Measurements from ENCODE around the gene MCEMP1. TPM values are rescaled to one million over a fixed set of nuclear protein-coding genes. Genes with fewer than 3 reads are reported as not detected.
"Not testable (repeated sequence)": the region's sequence is repeated elsewhere in the genome, so short reads cannot be mapped to it uniquely, and the experiment has no call there.

The MCEMP1 gene
- total RNA-seq, 3 donors from 2014 or later = not detected

DNA sequence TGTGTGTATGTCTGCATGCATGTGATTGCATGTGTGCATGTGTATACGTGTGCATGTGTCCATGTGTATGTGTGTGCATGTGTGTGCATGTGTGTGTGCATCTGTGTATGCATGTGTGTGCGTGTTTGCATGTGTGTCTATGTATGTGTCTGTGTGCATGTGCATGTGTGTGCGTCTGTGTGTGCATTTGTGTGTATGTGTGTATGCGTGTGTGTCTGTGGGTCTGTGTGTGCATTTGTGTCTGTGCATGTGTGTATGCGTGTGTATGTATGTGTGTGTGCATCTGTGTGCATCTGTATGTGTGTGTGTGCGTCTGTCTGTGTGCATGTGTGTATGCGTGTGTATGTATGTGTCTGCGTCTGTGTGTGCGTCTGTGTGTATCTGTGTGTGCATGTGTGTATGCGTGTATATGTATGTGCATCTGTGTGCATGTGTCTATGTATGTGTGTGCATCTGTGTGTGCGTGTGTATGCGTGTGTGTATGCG is 37.0 kb upstream of the MCEMP1 start:
- Mint-ChIP-seq H3K27me3 (ENCODE audit: low read depth) (no peaks in the 10 kb centered on the region), H3K4me1 (ENCODE audit: low read depth) (peaks cover 32% of the 10 kb centered on the region)
- ATAC-seq = no peak

DNA sequence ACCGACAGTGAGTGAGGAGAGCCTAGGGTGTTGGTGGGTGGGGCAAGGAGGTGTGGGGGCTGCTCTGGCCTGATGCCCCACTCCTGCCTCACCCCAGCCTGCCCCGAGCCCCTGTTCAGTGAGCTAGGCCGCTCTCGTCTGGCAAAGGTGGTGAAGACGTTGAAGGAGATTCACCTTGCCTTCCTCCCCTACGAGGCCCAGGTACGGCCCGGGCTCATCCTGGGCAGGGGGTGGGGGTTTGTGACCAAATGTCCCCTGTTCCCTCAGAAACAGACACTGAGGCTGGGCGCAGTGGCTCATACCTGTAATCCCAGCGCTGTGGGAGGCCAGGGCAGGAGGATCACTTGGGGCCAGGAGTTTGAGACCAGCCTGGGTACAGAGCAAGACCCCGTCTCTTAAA is 36.1 kb upstream of the MCEMP1 start:
- H3K27me3 Mint-ChIP-seq (ENCODE audit: low read depth) = no peaks in the 10 kb centered on the region
- H3K9me3 Mint-ChIP-seq = no peaks in the 10 kb centered on the region
- ATAC-seq = no peak
- no peak overlapping the region for H3K4me3 Mint-ChIP-seq
- no peak for DNase-seq
- H3K36me3 Mint-ChIP-seq (ENCODE audit: insufficient read depth) = peaks cover 9% of the 10 kb centered on the region
- peaks cover 29% of the 10 kb centered on the region for H3K4me1 Mint-ChIP-seq (ENCODE audit: low read depth)

More for the DNA sequence above, 37.0 kb upstream of the MCEMP1 start:
- Mint-ChIP-seq H3K4me3 (peak overlapping the region; percentile 35), H3K9me3 (no peaks in the 10 kb centered on the region), H3K36me3 (ENCODE audit: insufficient read depth) (peaks cover 7% of the 10 kb centered on the region)
- no peak for DNase-seq

- no peaks in the 10 kb centered on the region for H3K27me3 Mint-ChIP-seq (ENCODE audit: low read depth)
- no peaks in the 10 kb centered on the region for H3K9me3 Mint-ChIP-seq
- DNase-seq (no peak), ATAC-seq (no peak)
- H3K4me1 Mint-ChIP-seq (ENCODE audit: low read depth) = peaks cover 27% of the 10 kb centered on the region
- H3K4me3 Mint-ChIP-seq = no peak overlapping the region
- peaks cover 10% of the 10 kb centered on the region for H3K36me3 Mint-ChIP-seq (ENCODE audit: insufficient read depth)
These were observed 35.3 kb upstream of the MCEMP1 start for GRCh38 chr19:7641290-7642276.

GRCh38 chr19:7642295-7643030 is 34.4 kb upstream of the MCEMP1 start:
- no peaks in the 10 kb centered on the region for H3K27me3 Mint-ChIP-seq (ENCODE audit: low read depth)
- no peak overlapping the region for H3K4me3 Mint-ChIP-seq
- peaks cover 10% of the 10 kb centered on the region for H3K36me3 Mint-ChIP-seq (ENCODE audit: insufficient read depth)
- ATAC-seq = no peak
- H3K4me1 Mint-ChIP-seq (ENCODE audit: low read depth) = peaks cover 25% of the 10 kb centered on the region
- no peak for DNase-seq
- no peaks in the 10 kb centered on the region for H3K9me3 Mint-ChIP-seq

GRCh38 chr19:7643031-7643415 is 33.9 kb upstream of the MCEMP1 start:
- Mint-ChIP-seq H3K9me3 (no peaks in the 10 kb centered on the region), H3K36me3 (ENCODE audit: insufficient read depth) (peaks cover 10% of the 10 kb centered on the region), H3K4me1 (ENCODE audit: low read depth) (peaks cover 22% of the 10 kb centered on the region), H3K4me3 (no peak overlapping the region), H3K27me3 (ENCODE audit: low read depth) (no peaks in the 10 kb centered on the region)
- ATAC-seq = no peak
- DNase-seq = no peak

- DNase-seq; H3K36me3 Mint-ChIP-seq (ENCODE audit: insufficient read depth); H3K27me3 Mint-ChIP-seq (ENCODE audit: low read depth); H3K9me3 Mint-ChIP-seq; ATAC-seq; H3K4me3 Mint-ChIP-seq: not testable (repeated sequence)
- H3K4me1 Mint-ChIP-seq (ENCODE audit: low read depth) = peaks cover 16% of the 10 kb centered on the region
These were observed 33.0 kb upstream of the MCEMP1 start for GRCh38 chr19:7643629-7644549.

- H3K36me3 Mint-ChIP-seq (ENCODE audit: insufficient read depth) = peaks cover 8% of the 10 kb centered on the region
- H3K4me1 Mint-ChIP-seq (ENCODE audit: low read depth) = peaks cover 10% of the 10 kb centered on the region
- H3K27me3 Mint-ChIP-seq (ENCODE audit: low read depth) = no peaks in the 10 kb centered on the region
- no peaks in the 10 kb centered on the region for H3K9me3 Mint-ChIP-seq
- ATAC-seq = no peak
- no peak for DNase-seq
- no peak overlapping the region for H3K4me3 Mint-ChIP-seq
These were observed 32.4 kb upstream of the MCEMP1 start for GRCh38 chr19:7644550-7644877.

- H3K4me1 Mint-ChIP-seq (ENCODE audit: low read depth) = peaks cover 4% of the 10 kb centered on the region
- DNase-seq = no peak
- no peaks in the 10 kb centered on the region for H3K27me3 Mint-ChIP-seq (ENCODE audit: low read depth)
- no peak for ATAC-seq
- no peaks in the 10 kb centered on the region for H3K9me3 Mint-ChIP-seq
- peaks cover 8% of the 10 kb centered on the region for H3K36me3 Mint-ChIP-seq (ENCODE audit: insufficient read depth)
- H3K4me3 Mint-ChIP-seq = no peak overlapping the region
These were observed 31.7 kb upstream of the MCEMP1 start for GRCh38 chr19:7645163-7645562.

- no peaks in the 10 kb centered on the region for H3K4me1 Mint-ChIP-seq (ENCODE audit: low read depth)
- ATAC-seq (no peak), DNase-seq (no peak)
- H3K36me3 Mint-ChIP-seq (ENCODE audit: insufficient read depth) = peaks cover 8% of the 10 kb centered on the region
- H3K27me3 Mint-ChIP-seq (ENCODE audit: low read depth) = no peaks in the 10 kb centered on the region
- H3K9me3 Mint-ChIP-seq = no peaks in the 10 kb centered on the region
- H3K4me3 Mint-ChIP-seq = no peak overlapping the region
These were observed 31.0 kb upstream of the MCEMP1 start for GRCh38 chr19:7645656-7646425.

DNA sequence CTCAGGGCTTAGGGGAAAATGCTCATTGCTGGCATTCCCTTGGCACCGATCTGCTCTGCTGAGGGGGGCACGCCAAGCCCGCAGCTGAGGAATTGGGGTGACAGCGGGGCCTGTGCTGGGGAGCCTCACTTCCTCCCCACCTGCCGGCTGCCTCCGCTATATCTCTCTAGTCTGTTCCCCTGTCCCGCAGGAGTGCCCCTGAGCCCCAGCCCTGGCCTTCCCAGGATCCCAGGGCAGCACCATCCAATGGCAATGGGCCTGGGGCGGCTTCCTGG is 30.5 kb upstream of the MCEMP1 start:
- Mint-ChIP-seq H3K36me3 (ENCODE audit: insufficient read depth) (peaks cover 8% of the 10 kb centered on the region), H3K9me3 (no peaks in the 10 kb centered on the region), H3K4me1 (ENCODE audit: low read depth) (no peaks in the 10 kb centered on the region), H3K4me3 (no peak overlapping the region), H3K27me3 (ENCODE audit: low read depth) (no peaks in the 10 kb centered on the region)
- ATAC-seq (no peak), DNase-seq (no peak)

DNA sequence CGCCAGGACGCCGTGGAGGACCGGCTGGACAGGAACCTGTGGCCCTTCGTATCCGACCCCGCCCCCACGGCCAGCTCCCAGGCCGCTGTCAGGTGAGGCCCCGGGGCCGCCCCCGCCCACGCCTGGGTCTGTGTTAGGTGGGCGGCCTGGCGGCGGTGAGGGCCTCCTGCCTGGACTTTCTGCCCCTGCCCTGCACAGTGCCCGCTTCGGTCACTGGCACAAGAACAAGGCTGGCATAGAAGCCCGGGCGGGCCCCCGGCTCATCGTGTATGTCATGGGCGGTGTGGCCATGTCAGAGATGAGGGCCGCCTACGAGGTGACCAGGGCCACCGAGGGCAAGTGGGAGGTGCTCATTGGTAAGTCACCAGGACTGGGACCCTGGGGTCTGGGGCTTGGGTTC is 29.7 kb upstream of the MCEMP1 start:
- no peaks in the 10 kb centered on the region for H3K27me3 Mint-ChIP-seq (ENCODE audit: low read depth)
- H3K4me1 Mint-ChIP-seq (ENCODE audit: low read depth) = peaks cover 3% of the 10 kb centered on the region
- no peaks in the 10 kb centered on the region for H3K9me3 Mint-ChIP-seq
- no peak for ATAC-seq
- H3K4me3 Mint-ChIP-seq = no peak overlapping the region
- no peak for DNase-seq
- peaks cover 8% of the 10 kb centered on the region for H3K36me3 Mint-ChIP-seq (ENCODE audit: insufficient read depth)

DNA sequence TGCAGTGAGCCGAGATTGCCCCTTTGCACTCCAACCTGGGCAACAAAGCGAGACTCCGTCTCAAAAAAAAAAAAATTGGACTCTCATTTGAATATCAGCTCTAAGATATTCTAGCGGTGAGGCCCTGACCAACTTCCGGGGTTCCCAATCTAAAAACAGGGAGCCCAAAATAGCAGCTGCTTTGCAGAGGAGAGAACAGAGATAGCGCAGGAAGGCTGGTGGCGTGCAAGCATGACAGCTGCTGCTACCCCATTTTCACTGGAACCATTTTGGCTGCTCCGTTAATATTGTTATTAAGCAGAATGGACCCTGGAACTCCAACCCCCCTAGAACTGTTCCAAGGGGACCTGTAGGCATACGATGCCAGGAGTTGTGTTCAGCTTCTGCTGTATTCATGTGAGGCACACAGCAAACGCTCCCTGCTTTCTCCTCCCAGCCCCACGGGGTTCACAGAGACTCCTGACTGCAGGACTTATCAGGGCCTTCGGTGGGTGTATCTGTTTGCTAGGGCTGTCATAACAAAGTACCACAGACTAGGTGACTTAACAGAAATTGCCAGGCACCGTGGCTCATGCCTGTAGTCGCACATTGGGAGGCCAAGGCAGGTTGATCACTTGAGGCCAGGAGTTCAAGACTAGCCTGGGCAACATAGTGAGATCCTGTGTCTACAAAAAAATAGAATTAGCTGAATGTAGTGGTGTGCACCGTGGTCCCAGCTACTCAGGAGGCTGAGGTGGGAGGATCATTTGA is 28.4 kb upstream of the MCEMP1 start:
- Mint-ChIP-seq H3K9me3 (no peaks in the 10 kb centered on the region), H3K27me3 (ENCODE audit: low read depth) (no peaks in the 10 kb centered on the region), H3K4me1 (ENCODE audit: low read depth) (peaks cover 10% of the 10 kb centered on the region), H3K36me3 (ENCODE audit: insufficient read depth) (peaks cover 8% of the 10 kb centered on the region), H3K4me3 (no peak overlapping the region)
- ATAC-seq = no peak
- DNase-seq = no peak

DNA sequence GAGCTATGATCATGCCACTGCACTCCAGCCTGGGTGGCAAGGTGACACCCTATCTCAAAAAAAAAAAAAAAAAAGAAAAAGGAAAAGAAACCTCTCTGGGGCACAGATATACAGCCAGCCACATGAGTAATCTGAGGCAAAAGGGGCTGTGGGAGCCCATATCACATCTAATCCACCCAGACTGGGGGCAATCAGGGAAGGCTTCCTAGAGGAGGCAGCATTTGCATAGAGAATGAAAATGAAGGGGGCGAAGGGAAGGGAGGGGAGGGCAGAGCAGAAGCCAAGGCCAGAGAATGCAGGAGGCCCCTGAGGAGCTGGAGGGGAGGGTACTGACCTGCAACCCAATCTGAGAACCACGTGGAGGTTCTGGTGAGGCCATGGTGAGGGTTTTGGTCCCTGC is 26.7 kb upstream of the MCEMP1 start:
- Mint-ChIP-seq H3K4me1 (ENCODE audit: low read depth) (peaks cover 10% of the 10 kb centered on the region), H3K27me3 (ENCODE audit: low read depth) (no peaks in the 10 kb centered on the region), H3K4me3 (no peak overlapping the region), H3K36me3 (ENCODE audit: insufficient read depth) (peaks cover 4% of the 10 kb centered on the region), H3K9me3 (no peaks in the 10 kb centered on the region)
- no peak for DNase-seq
- ATAC-seq = no peak

Measured in activated T-cell treated with anti-CD3 and anti-CD28 coated beads, Interleukin-2, amount 50 U/mL, for 4 hours (primary cell).